Hepatocyte (in vitro differentiated cells): Measurements from ENCODE around the gene PKIB.

ENCODE experiments used
- CTCF ChIP-seq: fragments of 200-600 bp; sonication (generic); IDR thresholded peaks from 2 replicates; pipeline ENCODE4 v1.5.1; 2016; ENCODE audit warnings: antibody characterized with exemption, mild to moderate bottlenecking; ENCODE audit not compliant: poor library complexity
- EZH2 ChIP-seq: fragments of 200-600 bp; sonication (generic); IDR thresholded peaks from 2 replicates; pipeline ENCODE4 v1.6.1; 2016; ENCODE audit warnings: antibody characterized with exemption, mild to moderate bottlenecking, borderline replicate concordance
- EZH2phosphoT487 ChIP-seq: fragments of 200-600 bp; sonication (generic); IDR thresholded peaks from one replicate; pipeline ENCODE4 v1.6.1; 2018; ENCODE audit warnings: antibody characterized with exemption, mild to moderate bottlenecking, low read depth, moderate library complexity; ENCODE audit not compliant: unreplicated experiment, severe bottlenecking

DNA sequence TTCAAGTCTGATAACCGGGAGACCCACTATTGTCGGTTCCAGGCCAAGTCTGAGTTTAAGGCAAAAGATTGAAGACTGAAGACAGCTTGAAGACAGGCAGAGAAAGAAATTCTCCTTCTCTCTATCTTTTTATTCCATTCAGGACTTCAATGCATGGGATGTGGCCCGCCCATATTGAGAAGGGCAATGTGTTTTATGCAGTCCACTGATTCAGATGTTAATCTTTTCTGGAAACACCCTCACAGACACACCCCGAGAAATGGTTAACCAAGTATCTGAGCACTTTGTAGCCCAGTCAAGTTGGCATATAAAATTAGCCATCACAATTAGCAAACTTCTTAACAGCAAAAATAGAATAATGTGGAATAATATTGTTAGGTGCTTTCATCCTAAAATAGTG is 93.9 kb downstream of the PKIB start:
- TF ChIP-seq CTCF (no peak), EZH2phosphoT487 (no peak), EZH2 (no peak)
